AG04450 (cell line): ENCODE measurements around the gene ANKRD61. TPM values are rescaled to one million over a fixed set of nuclear protein-coding genes. Genes with fewer than 3 reads are reported as not detected.

Source experiments
- CTCF ChIA-PET: fragments of 300-600, 350-600 bp; formaldehyde crosslinking; extraction: SDS; loops from one replicate; lab custom pipeline; 2022; ENCODE audit warnings: antibody characterized with exemption, inconsistent platforms; lab: Charles Lee
- POLR2A ChIA-PET: fragments of 350-600 bp; formaldehyde crosslinking; extraction: SDS; loops from one replicate; lab custom pipeline; 2021; ENCODE audit warnings: antibody characterized with exemption, inconsistent platforms; lab: Yijun Ruan, JAX
- DNase-seq: peaks from one replicate; pipeline ENCODE4 v3.0.0-alpha.2; 2011; ENCODE audit warnings: low read depth, low spot score
- H3K27ac ChIP-seq: one replicate; pipeline ENCODE4 v1.5.1; 2012; ENCODE audit warnings: low read depth, low read length, control low read depth
- H3K27me3 ChIP-seq: one replicate; pipeline ENCODE4 v1.6.0; 2012; ENCODE audit warnings: low read length; ENCODE audit not compliant: control insufficient read depth, insufficient read depth
- H3K4me3 ChIP-seq: 2 replicates; pipeline ENCODE4 v1.5.1; 2011; ENCODE audit warnings: mild to moderate bottlenecking, low read depth, low read length, control low read depth
- H3K9me3 ChIP-seq: 2 replicates; pipeline ENCODE4 v1.5.1; 2012; ENCODE audit warnings: low read length; ENCODE audit not compliant: control insufficient read depth, insufficient read depth
- polyA plus RNA-seq: library from polyadenylated mRNA; depleted of rRNA; stranded (reverse); fragments of >200 nt; gene quantifications from 2 replicates; pipeline ENCODE4 v1.2.3, GENCODE V29; 2011
- TF ChIP-seq, protein P1 (sequence below): IDR thresholded peaks from 2 replicates; pipeline ENCODE4 v1.5.1; 2011; ENCODE audit warnings: low read depth, low read length, control low read depth, inconsistent platforms

ANKRD61 gene
- polyA plus RNA-seq, 1 experiment: 0.22 TPM

DNA sequence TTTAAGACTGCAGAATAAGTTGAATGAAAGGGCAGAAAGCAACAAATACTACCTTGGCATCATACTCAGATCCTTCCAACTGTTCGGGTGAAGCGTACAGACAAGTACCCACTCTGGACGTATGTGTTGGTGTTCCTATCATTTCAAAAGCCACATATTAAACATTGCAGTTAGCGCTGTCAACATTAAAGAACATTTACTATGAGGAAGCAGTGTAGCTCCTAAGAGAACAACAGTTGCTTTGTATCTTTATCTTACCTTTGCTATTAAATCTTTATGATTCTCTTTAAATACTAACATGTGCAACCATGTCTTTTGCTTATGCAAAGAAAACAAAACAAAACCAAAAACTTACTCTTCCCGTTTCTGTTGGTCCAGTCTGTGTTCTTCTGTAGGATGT, 2.6 kb upstream of the ANKRD61 start:
- no peak overlapping the region for H3K4me3 ChIP-seq
- TF ChIP-seq, protein P1, sequence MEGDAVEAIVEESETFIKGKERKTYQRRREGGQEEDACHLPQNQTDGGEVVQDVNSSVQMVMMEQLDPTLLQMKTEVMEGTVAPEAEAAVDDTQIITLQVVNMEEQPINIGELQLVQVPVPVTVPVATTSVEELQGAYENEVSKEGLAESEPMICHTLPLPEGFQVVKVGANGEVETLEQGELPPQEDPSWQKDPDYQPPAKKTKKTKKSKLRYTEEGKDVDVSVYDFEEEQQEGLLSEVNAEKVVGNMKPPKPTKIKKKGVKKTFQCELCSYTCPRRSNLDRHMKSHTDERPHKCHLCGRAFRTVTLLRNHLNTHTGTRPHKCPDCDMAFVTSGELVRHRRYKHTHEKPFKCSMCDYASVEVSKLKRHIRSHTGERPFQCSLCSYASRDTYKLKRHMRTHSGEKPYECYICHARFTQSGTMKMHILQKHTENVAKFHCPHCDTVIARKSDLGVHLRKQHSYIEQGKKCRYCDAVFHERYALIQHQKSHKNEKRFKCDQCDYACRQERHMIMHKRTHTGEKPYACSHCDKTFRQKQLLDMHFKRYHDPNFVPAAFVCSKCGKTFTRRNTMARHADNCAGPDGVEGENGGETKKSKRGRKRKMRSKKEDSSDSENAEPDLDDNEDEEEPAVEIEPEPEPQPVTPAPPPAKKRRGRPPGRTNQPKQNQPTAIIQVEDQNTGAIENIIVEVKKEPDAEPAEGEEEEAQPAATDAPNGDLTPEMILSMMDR: no peak
- no peak overlapping the region for H3K27ac ChIP-seq
- no peak for DNase-seq
- CTCF ChIA-PET: interaction anchor here (1.2 kb wide), 1 partner anchor 13 kb away, joined by 3 read pairs; no protein-coding TSS in a partner anchor
- H3K9me3 ChIP-seq: no peaks in the 10 kb centered on the region; the same call in 1 of the 2 replicates
- no peaks in the 10 kb centered on the region for H3K27me3 ChIP-seq
- POLR2A ChIA-PET: interaction anchor here (0.5 kb wide), 1 partner anchor 9 kb away, joined by 3 read pairs; no protein-coding TSS in a partner anchor

DNA sequence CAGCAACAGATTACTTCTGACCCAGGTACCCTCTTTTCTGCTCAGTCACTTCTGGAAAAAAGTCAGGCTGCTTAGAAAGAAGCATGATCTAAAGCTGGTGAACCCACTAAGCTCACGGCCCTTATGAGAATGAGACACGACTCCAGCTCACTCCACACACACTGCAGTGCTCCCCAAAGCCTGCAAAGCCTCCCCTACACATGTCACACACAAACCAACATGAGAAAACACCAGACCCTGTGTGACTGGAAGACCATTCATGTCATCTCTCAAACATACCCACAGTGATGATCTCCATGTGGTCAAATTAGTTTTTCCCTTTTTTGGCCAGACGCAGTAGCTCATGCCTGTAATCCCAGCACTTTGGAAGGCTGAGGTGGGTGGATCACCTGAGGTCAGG, 391 bp downstream of the ANKRD61 start:
- POLR2A ChIA-PET: interaction anchor here (0.6 kb wide), 1 partner anchor 10 kb away, joined by 3 read pairs; no protein-coding TSS in a partner anchor
- CTCF ChIA-PET: interaction anchor here (2.0 kb wide), 1 partner anchor 34 kb away, joined by 7 read pairs; no protein-coding TSS in a partner anchor

DNA sequence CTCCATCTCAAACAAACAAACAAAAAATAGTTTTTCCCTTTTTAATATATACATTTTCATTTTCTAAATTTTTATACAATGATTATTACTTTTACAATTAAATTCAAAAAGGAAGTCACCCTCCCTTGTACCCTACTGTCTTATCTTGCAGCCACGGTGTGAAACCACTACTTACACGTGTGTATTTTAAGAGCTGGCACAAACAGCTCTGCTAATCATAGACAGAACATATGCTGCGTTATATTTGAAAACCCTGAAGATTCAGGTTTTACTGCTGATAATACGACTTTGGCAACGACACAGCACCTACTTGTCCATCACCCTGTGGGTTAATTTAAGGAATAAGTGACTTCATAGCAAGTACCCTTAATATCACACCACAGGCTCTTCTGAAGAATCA, 991 bp downstream of the ANKRD61 start:
- TF ChIP-seq, protein P1: no peak
- no peak overlapping the region for H3K27ac ChIP-seq
- H3K4me3 ChIP-seq: no peak overlapping the region
- ChIA-PET CTCF (interaction anchor here (2.0 kb wide), 1 partner anchor 35 kb away, joined by 7 read pairs; no protein-coding TSS in a partner anchor), POLR2A (no interaction called here)
- H3K9me3 ChIP-seq: no peaks in the 10 kb centered on the region
- DNase-seq: no peak
- H3K27me3 ChIP-seq: no peaks in the 10 kb centered on the region

More for the DNA sequence above, 391 bp downstream of the ANKRD61 start:
- H3K9me3 ChIP-seq: no peaks in the 10 kb centered on the region
- H3K4me3 ChIP-seq: no peak overlapping the region
- DNase-seq: no peak
- no peak overlapping the region for H3K27ac ChIP-seq
- TF ChIP-seq, protein P1: no peak
- H3K27me3 ChIP-seq: no peaks in the 10 kb centered on the region

DNA sequence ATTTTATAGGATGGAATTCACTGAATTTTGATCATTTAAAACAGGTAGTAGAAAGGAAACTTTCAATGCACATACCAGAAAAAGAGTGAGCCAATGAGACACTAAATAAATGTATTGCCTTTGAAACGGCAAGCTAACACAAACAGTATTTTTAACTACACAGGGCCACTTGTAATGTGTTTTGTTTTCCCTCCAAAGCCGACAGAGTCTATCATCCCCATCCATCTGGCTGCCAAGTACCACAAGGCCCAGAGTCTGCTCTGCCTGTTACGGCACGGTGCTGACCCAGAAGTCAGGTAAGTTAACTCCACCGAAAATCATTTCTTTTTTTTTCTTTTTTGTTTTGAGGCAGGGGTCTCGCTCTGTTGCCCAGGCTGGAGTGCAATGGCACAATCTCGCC, 1.5 kb downstream of the ANKRD61 start:
- H3K27me3 ChIP-seq: no peaks in the 10 kb centered on the region
- CTCF ChIA-PET: no interaction called here
- no peaks in the 10 kb centered on the region for H3K9me3 ChIP-seq
- POLR2A ChIA-PET: no interaction called here
- H3K4me3 ChIP-seq: no peak overlapping the region
- no peak overlapping the region for H3K27ac ChIP-seq
- DNase-seq: no peak
- TF ChIP-seq, protein P1: no peak

DNA sequence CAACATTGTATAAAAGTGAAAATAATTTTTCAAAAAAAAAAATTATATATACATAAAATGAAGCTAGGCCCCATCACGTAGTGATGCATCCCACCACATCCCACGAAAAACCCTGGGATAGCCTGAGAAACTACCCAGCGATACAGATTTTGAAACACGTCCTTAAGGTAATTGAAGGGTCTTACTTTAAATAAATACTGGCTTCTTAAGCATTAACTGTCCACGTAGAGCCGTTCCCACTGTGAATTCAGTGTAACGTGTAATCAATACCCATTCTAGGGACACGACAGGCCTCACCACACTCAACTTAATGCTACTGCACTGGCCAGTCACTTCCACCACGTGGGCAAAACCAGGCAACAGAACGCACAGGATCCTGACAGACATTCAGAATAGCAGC, 4.0 kb downstream of the ANKRD61 start:
- TF ChIP-seq, protein P1: no peak

More for the DNA sequence above, 4.0 kb downstream of the ANKRD61 start:
- DNase-seq: no peak
- ChIA-PET CTCF (no interaction called here), POLR2A (interaction anchor here (0.5 kb wide), 1 partner anchor 16 kb away, joined by 3 read pairs; no protein-coding TSS in a partner anchor)
- no peaks in the 10 kb centered on the region for H3K27me3 ChIP-seq
- no peak overlapping the region for H3K27ac ChIP-seq
- H3K4me3 ChIP-seq: no peak overlapping the region
- H3K9me3 ChIP-seq: no peaks in the 10 kb centered on the region
